ENCODE data around the gene DNAJB5. TPM values are rescaled to one million over a fixed set of nuclear protein-coding genes. Genes with fewer than 3 reads are reported as not detected.

Gene DNAJB5
- total and polyA plus RNA-seq, 10 donors, result 4.9 to 14.4 (median 9.7) TPM

- H3K36me3 ChIP-seq, result no peaks in the 10 kb centered on the region
- peaks cover 0 to 15% (median 7%) of the 10 kb centered on the region in 6 donors for H3K4me1 ChIP-seq
- 63 to 82% (median 68%) methylated on average over 4 of the region's 4 CpGs for WGBS, 5 donors
- H3K9me3 ChIP-seq, result no peaks in the 10 kb centered on the region
- no peak overlapping the region for H3K4me3 ChIP-seq
- TF ChIP-seq CTCF (IDR thresholded peaks at IDR 0.05 in 8 of 11, conservative IDR thresholded peaks at IDR 0.05 in 3 of 11) (no peak), POLR2A (IDR thresholded peaks at IDR 0.05) (no peak), POLR2AphosphoS5 (IDR thresholded peaks at IDR 0.05) (no peak)
- intact Hi-C loops (cut with DNase I; ENCODE audit: low total_unique reads), result no loop called here
- H3K27ac ChIP-seq, result no peak overlapping the region
- no peak for DNase-seq
- peaks cover 0 to 78% (median 40%) of the 10 kb centered on the region in 7 donors for H3K27me3 ChIP-seq (replicated peaks in 1 of 7)
These were observed 32.9 kb upstream of the DNAJB5 start for GRCh38 chr9:34956648-34957047.

GRCh38 chr9:34957492-34958410, 31.8 kb upstream of the DNAJB5 start, which contains the start of gene PHF24:
Gene PHF24 (plus strand): TSS chr9:34958285. CDS start chr9:34971299, 13,014 bp downstream.
- peaks cover 0 to 15% (median 7%) of the 10 kb centered on the region in 6 donors for H3K4me1 ChIP-seq
- H3K27ac ChIP-seq, result no peak within 1 kb of the TSS
- H3K9me3 ChIP-seq, result no peaks in the 10 kb centered on the region
- H3K36me3 ChIP-seq, result no peaks in the 10 kb centered on the region
- peaks cover 0 to 87% (median 40%) of the 10 kb centered on the region in 7 donors for H3K27me3 ChIP-seq (replicated peaks in 1 of 7)
- intact Hi-C loops (cut with DNase I; ENCODE audit: low total_unique reads), result no loop called here
- peak within 1 kb of the TSS in 6 of 8 donors; percentile 17 to 73 (median 46) for H3K4me3 ChIP-seq
- TF ChIP-seq CTCF (IDR thresholded peaks at IDR 0.05 in 8 of 11, conservative IDR thresholded peaks at IDR 0.05 in 3 of 11), result no peak
- no peak for TF ChIP-seq POLR2A (IDR thresholded peaks at IDR 0.05)
- no peak for TF ChIP-seq POLR2AphosphoS5 (IDR thresholded peaks at IDR 0.05)
- DNase-seq, result peak; percentile 81
- WGBS, 5 donors, result 1 to 8% (median 2%) methylated on average over 11 to 116 of the region's 116 CpGs

GRCh38 chr9:34958411-34958982, 31.0 kb upstream of the DNAJB5 start:
- WGBS, 5 donors, result 7 to 22% (median 14%) methylated on average over 8 to 21 of the region's 21 CpGs
- peaks cover 0 to 95% (median 40%) of the 10 kb centered on the region in 7 donors for H3K27me3 ChIP-seq (replicated peaks in 1 of 7)

More at GRCh38 chr9:34958411-34958982, 31.0 kb upstream of the DNAJB5 start:
- no peak for DNase-seq
- H3K4me3 ChIP-seq, result peak overlapping the region in 5 of 8 donors; percentile 16 to 73 (median 46)
- H3K9me3 ChIP-seq, result no peaks in the 10 kb centered on the region
- H3K27ac ChIP-seq, result no peak overlapping the region
- intact Hi-C loops (cut with DNase I; ENCODE audit: low total_unique reads), result no loop called here
- no peak for TF ChIP-seq POLR2AphosphoS5 (IDR thresholded peaks at IDR 0.05)
- TF ChIP-seq CTCF (IDR thresholded peaks at IDR 0.05 in 8 of 11, conservative IDR thresholded peaks at IDR 0.05 in 3 of 11), result peak in 1 of 11 experiments; percentile 11
- H3K36me3 ChIP-seq, result no peaks in the 10 kb centered on the region
- H3K4me1 ChIP-seq, result peaks cover 0 to 15% (median 7%) of the 10 kb centered on the region in 6 donors

All from spleen (tissue), 11 donors.